H9 (cell line): ENCODE data around the gene SRGAP2C. TPM values are rescaled to one million over a fixed set of nuclear protein-coding genes. Genes with fewer than 3 reads are reported as not detected.
"Not testable (repeated sequence)": the region's sequence is repeated elsewhere in the genome, so short reads cannot be mapped to it uniquely, and the experiment has no call there.

Source experiments
- DNase-seq: peaks from one replicate; pipeline ENCODE4 v3.0.0-alpha.2; 2017
- H2AFZ ChIP-seq: one replicate; pipeline ENCODE4 v1.6.1; 2013; ENCODE audit warnings: mild to moderate bottlenecking, low read length, control low read depth, moderate library complexity
- H2AK5ac ChIP-seq: 2 replicates; pipeline ENCODE4 v1.6.1; 2013; ENCODE audit warnings: low read length, control low read depth, mixed read lengths; ENCODE audit not compliant: insufficient read length
- H2BK120ac ChIP-seq: one replicate; pipeline ENCODE4 v1.6.1; 2013; ENCODE audit warnings: low read depth, mild to moderate bottlenecking, low read length, control low read depth, inconsistent platforms; ENCODE audit not compliant: poor library complexity, severe bottlenecking
- H2BK12ac ChIP-seq: 2 replicates; pipeline ENCODE4 v1.6.1; 2013; ENCODE audit warnings: low read length, control low read depth, mixed read lengths, low read depth; ENCODE audit not compliant: insufficient read length
- H2BK15ac ChIP-seq: 2 replicates; pipeline ENCODE4 v1.6.1; 2013; ENCODE audit warnings: low read depth, low read length, control low read depth
- H2BK20ac ChIP-seq: one replicate; pipeline ENCODE4 v1.6.1; 2013; ENCODE audit warnings: low read depth, mild to moderate bottlenecking, low read length, control low read depth, inconsistent platforms; ENCODE audit not compliant: poor library complexity, severe bottlenecking
- H2BK5ac ChIP-seq: 2 replicates; pipeline ENCODE4 v1.6.1; 2013; ENCODE audit warnings: low read length, control low read depth, mixed read lengths; ENCODE audit not compliant: insufficient read length
- H3K14ac ChIP-seq: 2 replicates; pipeline ENCODE4 v1.6.1; 2013; ENCODE audit warnings: low read length, control low read depth; ENCODE audit not compliant: insufficient read depth
- H3K18ac ChIP-seq: 2 replicates; pipeline ENCODE4 v1.6.1; 2013; ENCODE audit warnings: low read depth, mild to moderate bottlenecking, mixed read lengths, low read length, control low read depth; ENCODE audit not compliant: insufficient read length
- H3K23ac ChIP-seq: 2 replicates; pipeline ENCODE4 v1.6.1; 2013; ENCODE audit warnings: low read length, control low read depth, mixed read lengths, low read depth; ENCODE audit not compliant: insufficient read length
- H3K23me2 ChIP-seq: 2 replicates; pipeline ENCODE4 v1.6.1; 2013; ENCODE audit warnings: low read depth, mild to moderate bottlenecking, mixed read lengths, low read length, control low read depth; ENCODE audit not compliant: insufficient read length, poor library complexity, severe bottlenecking
- H3K27ac ChIP-seq: 2 replicates; pipeline ENCODE4 v1.5.1; 2013; ENCODE audit warnings: low read length, control low read depth, mixed read lengths, low read depth; ENCODE audit not compliant: insufficient read length
- H3K27me3 ChIP-seq: 2 replicates; pipeline ENCODE4 v1.6.1; 2013; ENCODE audit warnings: low read length, control low read depth, inconsistent platforms; ENCODE audit not compliant: insufficient read depth
- H3K4ac ChIP-seq: 2 replicates; pipeline ENCODE4 v1.6.1; 2013; ENCODE audit warnings: low read depth, mild to moderate bottlenecking, control low read depth, inconsistent platforms, low read length, moderate library complexity
- H3K4me1 ChIP-seq: 2 replicates; pipeline ENCODE4 v1.6.1; 2013; ENCODE audit warnings: low read length, control low read depth, inconsistent platforms; ENCODE audit not compliant: insufficient read depth
- H3K4me2 ChIP-seq: 2 replicates; pipeline ENCODE4 v1.6.1; 2013; ENCODE audit warnings: low read length, control low read depth, mixed read lengths; ENCODE audit not compliant: insufficient read length, insufficient read depth
- H3K56ac ChIP-seq: 2 replicates; pipeline ENCODE4 v1.6.1; 2013; ENCODE audit warnings: low read depth, mild to moderate bottlenecking, mixed read lengths, low read length, control low read depth; ENCODE audit not compliant: insufficient read length
- H3K79me1 ChIP-seq: 2 replicates; pipeline ENCODE4 v1.6.1; 2013; ENCODE audit warnings: low read depth, mild to moderate bottlenecking, moderate library complexity, low read length, control low read depth, inconsistent platforms; ENCODE audit not compliant: insufficient read depth, poor library complexity, severe bottlenecking
- H3K79me2 ChIP-seq: 2 replicates; pipeline ENCODE4 v1.6.1; 2013; ENCODE audit warnings: low read length, control low read depth, inconsistent platforms; ENCODE audit not compliant: insufficient read depth
- H3K9ac ChIP-seq: 2 replicates; pipeline ENCODE4 v1.6.1; 2013; ENCODE audit warnings: low read length, control low read depth, mixed read lengths; ENCODE audit not compliant: insufficient read length; ENCODE audit errors: extremely low read depth
- H3K9me3 ChIP-seq: one replicate; pipeline ENCODE4 v1.6.1; 2013; ENCODE audit warnings: low read depth, low read length, inconsistent platforms; ENCODE audit not compliant: control insufficient read depth
- H3T11ph ChIP-seq: one replicate; pipeline ENCODE4 v1.6.1; 2013; ENCODE audit warnings: mild to moderate bottlenecking, low read length, control low read depth, inconsistent platforms
- H4K20me1 ChIP-seq: one replicate; pipeline ENCODE4 v1.6.1; 2013; ENCODE audit not compliant: control insufficient read depth, insufficient read length, insufficient read depth
- H4K5ac ChIP-seq: 2 replicates; pipeline ENCODE4 v1.6.1; 2013; ENCODE audit warnings: low read depth, mild to moderate bottlenecking, mixed read lengths, low read length, control low read depth; ENCODE audit not compliant: insufficient read length
- H4K8ac ChIP-seq: replicated peaks from 2 replicates; pipeline ENCODE4 v1.6.1; 2013; ENCODE audit warnings: low read length, control low read depth, mixed read lengths, low read depth; ENCODE audit not compliant: insufficient read length
- H4K91ac ChIP-seq: 2 replicates; pipeline ENCODE4 v1.6.1; 2013; ENCODE audit warnings: low read depth, mild to moderate bottlenecking, moderate library complexity, mixed read lengths, low read length, control low read depth; ENCODE audit not compliant: insufficient read length
- H3K27ac Mint-ChIP-seq, 3 experiments: 2 replicates in 2 of 3; 3 replicates in 1 of 3; pipeline ENCODE4 v1.8.0; 2020 to 2021; ENCODE audit warnings: mixed read lengths in 3 of 3, mild to moderate bottlenecking in 1 of 3, moderate library complexity in 1 of 3
- H3K27me3 Mint-ChIP-seq: 2 replicates; pipeline ENCODE4 v1.8.0; 2021; ENCODE audit warnings: low read depth, mild to moderate bottlenecking, moderate library complexity, mixed read lengths
- H3K36me3 Mint-ChIP-seq, 3 experiments: 2 replicates in 2 of 3; 3 replicates in 1 of 3; pipeline ENCODE4 v1.8.0; 2020 to 2021; ENCODE audit warnings: low read depth in 3 of 3, mixed read lengths in 3 of 3; ENCODE audit not compliant: insufficient read depth in 1 of 3
- H3K4me1 Mint-ChIP-seq, 2 experiments: 2 replicates each; pipeline ENCODE4 v1.8.0; 2020; ENCODE audit warnings: mixed read lengths in 2 of 2
- H3K4me3 Mint-ChIP-seq, 2 experiments: 2 replicates in 1 of 2; 3 replicates in 1 of 2; pipeline ENCODE4 v1.8.0; 2020 to 2021; ENCODE audit warnings: mild to moderate bottlenecking in 2 of 2, mixed read lengths in 2 of 2, moderate library complexity in 1 of 2
- H3K9me3 Mint-ChIP-seq, 2 experiments: 2 replicates in 1 of 2; 3 replicates in 1 of 2; pipeline ENCODE4 v1.8.0; 2020; ENCODE audit warnings: mild to moderate bottlenecking in 2 of 2, mixed read lengths in 2 of 2, moderate library complexity in 1 of 2
- WGBS: extraction: QIAGEN DNeasy Blood & Tissue Kit; methylation state at CpG from one replicate; pipeline ENCODE4 v1.1.7; 2013; ENCODE audit warnings: missing lambda C conversion rate, low lambda C conversion rate, mixed read lengths; ENCODE audit not compliant: insufficient read length; ENCODE audit errors: extremely low coverage; 5-methylcytosine and 5-hydroxymethylcytosine counted together
- total RNA-seq: library from RNA; stranded (reverse); gene quantifications from 2 replicates; pipeline ENCODE4 v1.2.1, GENCODE V29; 2021

The SRGAP2C gene
- total RNA-seq, 1 experiment from 2014 or later: 16.5 TPM

DNA sequence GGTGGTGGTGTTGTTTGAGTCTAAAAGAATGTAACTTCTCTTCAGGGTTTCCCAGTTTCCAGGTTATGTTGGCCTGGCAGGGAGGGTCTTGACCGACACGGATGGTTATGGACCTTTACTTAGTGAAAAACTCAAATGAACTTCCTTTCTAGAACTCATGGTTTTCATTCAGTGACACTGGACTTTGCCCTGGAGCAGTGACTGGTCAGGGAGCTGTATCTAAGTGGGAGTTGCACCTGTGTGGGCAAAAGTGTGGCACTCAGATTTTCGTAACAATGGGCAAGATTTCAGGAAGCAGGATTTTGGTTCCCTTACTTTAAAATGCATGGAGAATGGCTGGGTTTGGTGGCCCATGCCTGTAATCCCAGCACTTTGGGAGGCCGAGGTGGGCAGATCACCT is 67.9 kb downstream of the SRGAP2C start:
- not testable (repeated sequence) for H4K5ac ChIP-seq, H3K27me3 ChIP-seq, H2BK120ac ChIP-seq, DNase-seq, H3K79me1 ChIP-seq, H3K27ac ChIP-seq, H2BK5ac ChIP-seq, H2AK5ac ChIP-seq, H3K56ac ChIP-seq, H3T11ph ChIP-seq, H3K4me1 ChIP-seq, H3K36me3 Mint-ChIP-seq, H3K27me3 Mint-ChIP-seq, H4K91ac ChIP-seq, H2BK12ac ChIP-seq, H2AFZ ChIP-seq, H3K4me3 Mint-ChIP-seq, H3K9ac ChIP-seq, H3K9me3 Mint-ChIP-seq, H3K18ac ChIP-seq, H3K14ac ChIP-seq, H3K4ac ChIP-seq, H4K8ac ChIP-seq, H3K79me2 ChIP-seq, H2BK15ac ChIP-seq, H3K23ac ChIP-seq, H2BK20ac ChIP-seq, H3K23me2 ChIP-seq, H3K9me3 ChIP-seq, H3K4me2 ChIP-seq, H3K4me1 Mint-ChIP-seq, H3K27ac Mint-ChIP-seq, H4K20me1 ChIP-seq
- no CpG with 5 or more reads among the region's 4 CpGs for WGBS

- not testable (repeated sequence) for H3K27me3 Mint-ChIP-seq, H2BK120ac ChIP-seq, H3K79me1 ChIP-seq, H2BK5ac ChIP-seq, H3K9ac ChIP-seq, H3K4me2 ChIP-seq, H3K56ac ChIP-seq, H3K27me3 ChIP-seq, H3K23me2 ChIP-seq, H3K23ac ChIP-seq, H3K4ac ChIP-seq, H4K5ac ChIP-seq, H3K14ac ChIP-seq, H3K27ac Mint-ChIP-seq, H2AFZ ChIP-seq, H3K79me2 ChIP-seq, H3K9me3 Mint-ChIP-seq, H4K20me1 ChIP-seq, H3K18ac ChIP-seq, H3K4me1 ChIP-seq, H2BK12ac ChIP-seq, H2BK15ac ChIP-seq, H3T11ph ChIP-seq, H3K36me3 Mint-ChIP-seq, DNase-seq, H2BK20ac ChIP-seq, H4K91ac ChIP-seq, H3K4me3 Mint-ChIP-seq, H3K9me3 ChIP-seq, H4K8ac ChIP-seq, H3K27ac ChIP-seq, H3K4me1 Mint-ChIP-seq, H2AK5ac ChIP-seq
Observed at GRCh38 chr1:121254618-121255017, 69.8 kb downstream of the SRGAP2C start.

GRCh38 chr1:121257632-121258031 is 72.9 kb downstream of the SRGAP2C start:
- H3K27me3 ChIP-seq, H3K27ac ChIP-seq, H2AFZ ChIP-seq, H3K4me2 ChIP-seq, H3K79me1 ChIP-seq, H3K4ac ChIP-seq, H3K36me3 Mint-ChIP-seq, H4K5ac ChIP-seq, H3K4me1 ChIP-seq, H3K9me3 Mint-ChIP-seq, H3K79me2 ChIP-seq, H3K4me1 Mint-ChIP-seq, H3K56ac ChIP-seq, H3K27ac Mint-ChIP-seq, H3K9me3 ChIP-seq, H2AK5ac ChIP-seq, H3K9ac ChIP-seq, H3K27me3 Mint-ChIP-seq, H2BK5ac ChIP-seq, H4K8ac ChIP-seq, H4K20me1 ChIP-seq, H3K4me3 Mint-ChIP-seq, H3K23me2 ChIP-seq, DNase-seq, H2BK120ac ChIP-seq, H4K91ac ChIP-seq, H3K18ac ChIP-seq, H2BK15ac ChIP-seq, H2BK20ac ChIP-seq, H3T11ph ChIP-seq, H3K14ac ChIP-seq, H2BK12ac ChIP-seq, H3K23ac ChIP-seq: not testable (repeated sequence)
- WGBS: no CpG with 5 or more reads among the region's 2 CpGs
